ENCODE measurements around the gene RNF123. TPM values are rescaled to one million over a fixed set of nuclear protein-coding genes. Genes with fewer than 3 reads are reported as not detected.
A peak's percentile ranks its signal among the peaks of the same experiment; 100 is the strongest.

RNF123 gene
- total RNA-seq, 1 donor from 2014 or later: 40.1 TPM

- TF ChIP-seq CTCF (IDR thresholded peaks at IDR 0.05): no peak
- peaks cover 6% of the 10 kb centered on the region for H3K36me3 Mint-ChIP-seq (ENCODE audit: low read depth)
- no peaks in the 10 kb centered on the region for H3K9me3 Mint-ChIP-seq (ENCODE audit: low read depth)
- no peak for DNase-seq (ENCODE audit: low spot score)
- no peaks in the 10 kb centered on the region for H3K4me1 Mint-ChIP-seq (ENCODE audit: low read depth)
- no peaks in the 10 kb centered on the region for H3K27me3 Mint-ChIP-seq (ENCODE audit: low read depth)
- H3K27ac Mint-ChIP-seq (ENCODE audit: unreplicated experiment): no peak overlapping the region
- no peak overlapping the region for H3K4me3 Mint-ChIP-seq (ENCODE audit: unreplicated experiment)
Observed at GRCh38 chr3:49712166-49712565, 22.8 kb downstream of the RNF123 start.

- Mint-ChIP-seq H3K27ac (ENCODE audit: unreplicated experiment) (no peak overlapping the region), H3K27me3 (ENCODE audit: low read depth) (no peaks in the 10 kb centered on the region), H3K9me3 (ENCODE audit: low read depth) (no peaks in the 10 kb centered on the region), H3K4me1 (ENCODE audit: low read depth) (no peaks in the 10 kb centered on the region), H3K36me3 (ENCODE audit: low read depth) (peaks cover 4% of the 10 kb centered on the region), H3K4me3 (ENCODE audit: unreplicated experiment) (no peak overlapping the region)
- TF ChIP-seq CTCF (IDR thresholded peaks at IDR 0.05): no peak
- DNase-seq (ENCODE audit: low spot score): no peak
Observed at GRCh38 chr3:49712631-49713317, 23.4 kb downstream of the RNF123 start.

GRCh38 chr3:49713336-49714105 lies 24.2 kb downstream of the RNF123 start:
- Mint-ChIP-seq H3K9me3 (ENCODE audit: low read depth) (no peaks in the 10 kb centered on the region), H3K4me1 (ENCODE audit: low read depth) (peaks cover 1% of the 10 kb centered on the region), H3K27me3 (ENCODE audit: low read depth) (no peaks in the 10 kb centered on the region), H3K27ac (ENCODE audit: unreplicated experiment) (no peak overlapping the region), H3K36me3 (ENCODE audit: low read depth) (peaks cover 2% of the 10 kb centered on the region), H3K4me3 (ENCODE audit: unreplicated experiment) (no peak overlapping the region)
- DNase-seq (ENCODE audit: low spot score): peak; percentile 87
- no peak for TF ChIP-seq CTCF (IDR thresholded peaks at IDR 0.05)

- Mint-ChIP-seq H3K36me3 (ENCODE audit: low read depth) (peaks cover 2% of the 10 kb centered on the region), H3K27me3 (ENCODE audit: low read depth) (no peaks in the 10 kb centered on the region), H3K4me1 (ENCODE audit: low read depth) (peaks cover 16% of the 10 kb centered on the region), H3K4me3 (ENCODE audit: unreplicated experiment) (no peak overlapping the region), H3K9me3 (ENCODE audit: low read depth) (no peaks in the 10 kb centered on the region), H3K27ac (ENCODE audit: unreplicated experiment) (no peak overlapping the region)
- DNase-seq (ENCODE audit: low spot score): no peak
- no peak for TF ChIP-seq CTCF (IDR thresholded peaks at IDR 0.05)
Observed at GRCh38 chr3:49714728-49715550, 25.6 kb downstream of the RNF123 start.

- H3K4me3 Mint-ChIP-seq (ENCODE audit: unreplicated experiment): no peak overlapping the region
- no peak for TF ChIP-seq CTCF (IDR thresholded peaks at IDR 0.05)
- no peak for DNase-seq (ENCODE audit: low spot score)
- H3K27me3 Mint-ChIP-seq (ENCODE audit: low read depth): no peaks in the 10 kb centered on the region
- no peaks in the 10 kb centered on the region for H3K9me3 Mint-ChIP-seq (ENCODE audit: low read depth)
- peaks cover 20% of the 10 kb centered on the region for H3K4me1 Mint-ChIP-seq (ENCODE audit: low read depth)
- H3K27ac Mint-ChIP-seq (ENCODE audit: unreplicated experiment): no peak overlapping the region
- H3K36me3 Mint-ChIP-seq (ENCODE audit: low read depth): peaks cover 2% of the 10 kb centered on the region
Observed at GRCh38 chr3:49715611-49716121, 26.3 kb downstream of the RNF123 start.

Measured in chondrocyte (in vitro differentiated cells).